GM11168 (cell line): ENCODE data around the gene RASAL1.

ENCODE experiments used
- in situ Hi-C: fragments of 300-500 bp; cut with MboI; formaldehyde crosslinking; loops from one replicate; pipeline ENCODE4 v1.12.0; 2022; ENCODE audit warnings: low sequenced_read_pairs; ENCODE audit not compliant: unreplicated experiment

Gene RASAL1

DNA sequence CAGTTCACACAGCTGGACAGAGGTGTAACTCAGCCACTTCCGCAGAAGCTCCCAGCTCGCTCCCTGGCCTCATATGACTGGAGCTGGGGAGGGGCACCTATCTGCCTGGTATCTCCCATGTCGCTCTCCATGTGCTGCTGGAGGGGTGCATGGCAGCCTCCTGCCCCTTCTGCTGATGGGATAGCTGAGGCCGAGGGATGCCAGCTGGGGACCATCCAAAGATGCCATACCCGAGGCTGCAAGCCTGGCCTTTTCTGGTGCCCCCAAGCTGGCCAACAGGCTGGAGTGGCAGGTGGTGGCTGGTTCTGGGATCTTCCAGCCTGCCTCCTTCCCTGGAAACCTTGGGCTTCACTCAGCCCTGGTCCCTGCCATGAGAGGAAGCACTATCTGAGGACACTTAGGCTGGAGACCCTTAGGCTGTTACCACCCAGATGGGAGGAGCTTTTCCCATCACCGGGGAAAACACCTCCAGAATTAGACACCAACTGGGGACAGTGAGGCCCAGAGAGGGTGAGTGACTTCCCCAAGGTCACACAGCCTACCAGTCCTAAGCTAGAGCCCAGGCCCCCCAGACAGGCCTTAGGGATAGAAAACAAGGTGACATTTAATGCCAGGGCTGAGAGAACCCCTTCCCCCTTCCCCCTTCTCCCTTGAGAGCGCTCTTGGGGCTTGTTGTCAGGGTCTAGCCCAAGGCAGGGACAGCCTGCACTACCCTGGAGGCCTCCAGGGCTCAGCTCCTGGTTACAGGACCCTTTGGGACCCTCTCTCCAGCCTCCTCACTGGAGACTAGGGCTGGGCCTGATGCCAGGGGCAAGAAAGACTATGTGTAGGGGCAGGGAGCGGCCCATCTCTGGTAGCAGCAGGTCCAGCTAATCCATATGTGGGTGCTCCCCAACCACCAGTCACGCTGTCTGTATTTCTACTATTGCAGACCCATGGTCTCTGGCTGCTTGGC, 71.9 kb downstream of the RASAL1 start:
- in situ Hi-C loops, result no loop called here

DNA sequence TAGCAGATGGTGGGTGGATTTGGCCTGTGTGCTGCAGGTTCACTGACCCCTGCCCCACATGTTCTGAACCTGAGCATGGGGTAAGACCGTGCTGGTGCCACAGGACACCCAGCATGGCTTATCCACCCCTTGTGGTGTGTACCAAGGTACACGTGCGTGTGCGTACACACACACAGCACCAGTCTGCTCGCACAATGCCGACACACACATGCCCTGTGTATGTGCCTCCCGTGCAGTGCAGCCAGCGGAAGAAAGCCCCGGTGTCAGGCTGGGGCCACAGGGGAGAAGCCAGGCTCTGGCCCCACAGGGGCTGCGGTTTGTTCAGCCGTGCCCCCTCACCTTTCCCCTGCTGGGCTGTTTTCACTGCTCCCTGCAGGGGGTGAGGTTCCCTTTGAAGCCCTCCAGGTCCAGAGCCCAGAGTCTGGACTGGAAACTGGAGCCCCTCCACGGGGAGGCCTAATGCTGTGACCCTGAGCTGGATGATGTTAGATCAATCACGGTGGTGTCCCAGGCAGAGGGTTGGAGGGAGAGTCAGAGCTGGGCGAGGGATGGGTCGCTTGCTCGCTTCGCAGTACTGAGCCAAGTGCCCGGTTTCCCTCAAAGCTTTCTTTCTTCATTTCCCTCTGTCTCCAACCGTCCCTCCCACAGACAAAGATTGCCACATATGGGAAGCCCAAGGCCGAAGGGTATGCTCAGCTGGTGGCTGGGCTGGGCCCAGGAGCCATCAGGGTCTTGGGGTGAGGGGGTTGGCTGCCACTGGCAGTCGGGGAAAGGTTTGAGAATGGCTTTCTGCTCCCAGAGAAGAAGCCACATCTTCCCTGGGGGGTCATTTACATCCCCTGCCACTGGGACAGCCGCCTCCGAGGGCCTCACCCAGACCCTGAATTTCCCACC, 72.8 kb downstream of the RASAL1 start:
- in situ Hi-C loops, result no loop called here

DNA sequence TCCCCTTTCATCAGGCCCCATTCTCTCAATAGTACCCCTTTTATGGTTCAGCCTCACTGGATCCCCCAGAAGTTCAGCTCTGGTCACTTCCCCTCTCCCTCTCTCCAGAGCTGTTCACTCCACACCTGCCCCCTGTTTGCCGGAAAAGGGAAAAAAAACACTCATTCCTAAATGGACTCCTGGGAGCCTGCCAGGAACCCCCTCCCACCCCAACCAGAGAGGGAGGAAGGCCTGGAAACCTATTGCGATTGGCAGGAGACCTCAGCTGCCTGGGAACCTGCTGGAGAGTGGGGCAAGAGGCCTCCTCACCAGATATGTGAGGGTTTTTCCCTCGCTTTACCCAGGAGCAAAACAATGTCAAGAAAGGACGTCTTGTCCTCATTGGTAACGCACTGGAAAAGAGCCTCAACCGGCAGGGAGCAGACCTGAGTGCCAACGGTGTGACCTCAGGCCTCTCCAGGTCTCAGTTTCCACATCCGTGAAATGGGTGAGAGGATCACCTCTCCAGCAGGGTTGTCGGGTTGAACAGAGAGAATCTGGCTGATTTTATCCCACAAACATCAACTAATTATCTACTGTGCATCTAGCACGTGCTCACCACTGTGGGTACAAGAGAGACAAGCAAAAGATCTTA, 74.4 kb downstream of the RASAL1 start:
- in situ Hi-C loops, result no loop called here

DNA sequence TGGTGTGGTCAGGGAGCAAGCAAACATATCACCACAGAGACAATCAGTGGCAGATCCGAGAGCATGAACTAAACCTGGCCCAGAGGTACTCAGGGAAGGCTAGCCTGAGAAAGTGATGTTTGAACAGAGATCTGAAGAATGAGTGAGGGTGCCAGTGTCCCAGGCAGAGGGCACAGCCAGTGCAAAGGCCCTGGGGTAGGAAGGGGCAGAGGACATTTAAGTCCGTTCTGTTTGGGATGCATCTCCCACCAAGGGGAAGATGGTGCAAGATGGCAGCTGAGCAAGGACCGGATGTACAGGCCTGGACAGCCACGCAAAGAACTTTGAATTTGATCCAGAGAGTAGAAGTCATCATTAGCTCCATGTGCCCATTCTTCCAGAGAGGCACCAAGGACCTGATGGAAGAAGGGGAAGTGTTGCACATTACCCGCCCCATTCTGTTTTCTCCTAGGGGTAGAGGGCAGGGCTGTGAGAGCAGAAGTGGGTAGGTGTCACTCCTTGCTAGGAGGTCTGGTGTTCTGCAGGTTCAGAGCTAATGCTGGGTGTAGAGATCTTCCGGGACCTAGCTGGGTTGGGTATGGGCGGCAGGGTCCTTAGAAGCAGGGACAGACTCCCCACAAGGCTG, 75.1 kb downstream of the RASAL1 start:
- in situ Hi-C loops, result no loop called here

DNA sequence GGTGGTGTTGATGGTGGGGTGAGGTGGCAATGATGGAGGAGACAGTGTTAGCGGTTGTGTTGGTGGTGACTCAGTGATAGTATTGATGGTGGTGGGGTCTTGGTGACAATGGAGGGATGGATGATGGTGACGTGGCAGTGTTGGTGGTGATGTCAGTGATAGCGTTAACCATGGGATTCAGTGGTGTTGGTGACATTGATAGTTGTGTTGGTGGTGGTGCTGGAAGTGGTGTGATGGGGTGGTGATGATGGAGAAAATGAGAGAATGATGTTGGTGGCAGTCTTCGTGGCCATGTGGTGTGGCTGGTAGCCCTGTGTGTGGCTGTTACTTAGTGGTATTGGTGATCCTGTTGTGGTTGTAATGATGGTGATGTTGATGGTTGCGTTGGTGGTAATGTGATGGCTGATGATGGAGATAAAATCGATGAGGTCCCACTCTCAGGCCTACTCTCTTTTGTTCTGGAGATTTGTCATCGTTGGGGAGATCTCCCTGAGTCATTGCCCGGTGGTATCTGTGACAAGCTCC, 76.4 kb downstream of the RASAL1 start:
- in situ Hi-C loops, result loop anchor here (5.0 kb wide), 1 partner anchor 38 kb away; no protein-coding TSS in a partner anchor

DNA sequence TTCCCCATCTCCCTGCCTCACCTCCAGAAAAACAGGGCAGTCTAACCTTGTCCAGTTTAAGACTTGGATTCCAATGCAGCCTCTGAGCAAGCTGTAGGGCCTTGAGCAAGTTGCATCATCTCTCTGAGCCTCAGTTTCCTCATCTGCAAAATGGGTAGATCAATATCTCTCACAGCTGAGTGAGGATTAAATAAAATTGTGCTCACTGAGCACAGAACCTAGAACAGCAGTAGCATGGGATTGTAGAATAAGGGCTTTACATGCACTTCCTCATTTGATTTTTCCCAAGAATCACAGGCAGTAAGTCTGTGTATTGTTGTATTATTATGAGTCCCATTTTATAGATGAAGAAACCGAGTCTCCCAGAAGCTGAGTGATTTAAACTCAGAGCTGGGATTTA, 77.0 kb downstream of the RASAL1 start:
- in situ Hi-C loops, result loop anchor here (5.0 kb wide), 1 partner anchor 39 kb away; no protein-coding TSS in a partner anchor

DNA sequence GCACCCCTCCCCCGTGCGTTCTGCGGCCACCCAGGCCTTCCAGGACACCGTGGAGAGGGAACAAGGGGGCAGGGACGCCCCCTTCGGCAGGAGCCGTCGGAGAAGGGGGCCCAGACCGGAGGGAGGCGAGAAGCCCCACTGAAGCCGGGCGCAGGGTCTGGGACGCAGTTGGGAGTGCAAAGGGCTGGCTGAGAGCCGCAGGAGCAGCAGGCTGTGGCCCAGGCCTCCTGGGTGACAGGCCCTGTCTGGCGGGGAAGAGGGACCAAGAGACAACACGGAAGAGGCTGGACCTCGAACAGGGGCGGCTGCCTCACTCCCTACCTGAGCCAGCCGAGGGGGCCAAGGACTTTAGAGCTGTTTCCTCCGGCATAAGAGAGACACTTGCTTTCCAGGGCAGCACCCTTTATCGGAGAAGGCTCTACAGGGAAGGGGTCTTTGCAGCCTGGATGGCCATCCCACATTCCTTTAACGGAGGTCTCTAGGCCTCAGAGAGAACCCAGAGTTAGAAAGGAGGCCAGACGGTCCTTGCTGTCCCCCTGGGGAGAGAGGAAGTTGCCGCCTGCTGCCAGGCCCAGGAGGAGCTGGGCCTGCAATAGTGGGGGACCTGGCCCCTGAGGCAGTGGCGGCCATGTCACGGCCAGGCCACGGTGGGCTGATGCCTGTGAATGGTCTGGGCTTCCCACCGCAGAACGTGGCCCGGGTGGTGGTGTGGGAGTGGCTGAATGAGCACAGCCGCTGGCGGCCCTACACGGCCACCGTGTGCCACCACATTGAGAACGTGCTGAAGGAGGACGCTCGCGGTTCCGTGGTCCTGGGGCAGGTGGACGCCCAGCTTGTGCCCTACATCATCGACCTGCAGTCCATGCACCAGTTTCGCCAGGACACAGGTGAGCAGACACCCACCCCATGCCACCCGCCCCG, 77.7 kb downstream of the RASAL1 start:
- in situ Hi-C loops, result loop anchor here (5.0 kb wide), 1 partner anchor 39 kb away; no protein-coding TSS in a partner anchor

DNA sequence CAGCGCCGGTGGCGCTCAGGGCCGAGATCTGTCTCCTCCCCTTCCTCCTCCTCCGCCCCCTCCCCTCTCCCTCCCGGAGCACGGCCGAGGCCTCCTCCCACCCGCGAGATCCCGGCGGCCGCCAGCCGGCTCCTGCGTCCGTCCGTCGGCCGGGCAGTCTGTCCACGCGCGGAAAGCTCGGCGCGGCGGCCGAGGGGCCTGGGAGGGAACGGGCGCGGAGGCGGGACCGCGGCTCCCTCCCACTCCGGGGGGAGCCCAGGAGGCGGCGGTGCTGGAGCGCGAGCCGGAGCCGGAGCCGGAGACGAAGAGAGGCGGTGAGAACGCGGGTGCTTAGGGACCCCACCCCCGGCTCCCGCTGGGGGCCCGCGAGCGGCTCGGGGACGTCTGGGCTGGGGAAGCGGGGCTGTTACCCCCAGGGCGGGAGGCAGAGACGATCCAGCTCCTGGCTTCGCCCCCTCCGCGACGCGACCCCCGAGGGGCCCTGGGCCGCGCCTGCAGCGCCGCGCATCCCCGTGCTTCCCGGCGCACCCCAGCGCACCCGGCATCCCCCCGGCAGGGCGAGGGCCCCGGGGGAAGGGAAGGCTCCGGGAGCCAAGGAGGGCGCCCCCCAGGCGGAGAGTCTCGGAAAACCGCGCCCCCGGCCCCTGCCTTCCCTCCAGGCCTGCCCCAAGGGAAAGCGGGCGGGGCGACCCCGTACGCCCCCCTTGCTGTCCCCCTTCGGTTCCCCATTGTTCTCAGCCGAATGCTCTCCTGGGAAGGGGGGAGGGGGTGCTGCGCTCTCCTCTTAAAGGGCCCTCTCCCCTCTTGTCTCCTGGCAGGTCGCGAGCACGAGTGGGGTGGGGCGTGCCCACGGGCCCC, 78.7 kb downstream of the RASAL1 start, which contains the start of gene DTX1:
TSS of gene DTX1 (plus strand) at position 100 of the 858 bp plus-strand sequence. CDS start 1,463 bp downstream, outside the sequence.
- in situ Hi-C loops, result loop anchor here (5.0 kb wide), 1 partner anchor 40 kb away; no protein-coding TSS in a partner anchor

DNA sequence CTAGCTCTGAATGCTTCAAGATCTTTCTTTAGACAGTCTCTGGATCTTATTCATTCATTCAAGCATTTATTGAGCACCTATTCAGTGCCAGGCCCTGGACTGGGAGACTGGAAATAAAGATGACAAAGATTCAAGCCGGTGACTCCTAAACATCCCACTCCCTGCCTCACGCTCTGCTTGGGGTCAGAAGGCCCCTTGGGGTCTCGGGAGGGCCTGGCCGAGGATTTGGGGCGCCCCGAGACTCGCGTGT, 79.3 kb downstream of the RASAL1 start:
- in situ Hi-C loops, result loop anchor here (5.0 kb wide), 1 partner anchor 41 kb away; no protein-coding TSS in a partner anchor

DNA sequence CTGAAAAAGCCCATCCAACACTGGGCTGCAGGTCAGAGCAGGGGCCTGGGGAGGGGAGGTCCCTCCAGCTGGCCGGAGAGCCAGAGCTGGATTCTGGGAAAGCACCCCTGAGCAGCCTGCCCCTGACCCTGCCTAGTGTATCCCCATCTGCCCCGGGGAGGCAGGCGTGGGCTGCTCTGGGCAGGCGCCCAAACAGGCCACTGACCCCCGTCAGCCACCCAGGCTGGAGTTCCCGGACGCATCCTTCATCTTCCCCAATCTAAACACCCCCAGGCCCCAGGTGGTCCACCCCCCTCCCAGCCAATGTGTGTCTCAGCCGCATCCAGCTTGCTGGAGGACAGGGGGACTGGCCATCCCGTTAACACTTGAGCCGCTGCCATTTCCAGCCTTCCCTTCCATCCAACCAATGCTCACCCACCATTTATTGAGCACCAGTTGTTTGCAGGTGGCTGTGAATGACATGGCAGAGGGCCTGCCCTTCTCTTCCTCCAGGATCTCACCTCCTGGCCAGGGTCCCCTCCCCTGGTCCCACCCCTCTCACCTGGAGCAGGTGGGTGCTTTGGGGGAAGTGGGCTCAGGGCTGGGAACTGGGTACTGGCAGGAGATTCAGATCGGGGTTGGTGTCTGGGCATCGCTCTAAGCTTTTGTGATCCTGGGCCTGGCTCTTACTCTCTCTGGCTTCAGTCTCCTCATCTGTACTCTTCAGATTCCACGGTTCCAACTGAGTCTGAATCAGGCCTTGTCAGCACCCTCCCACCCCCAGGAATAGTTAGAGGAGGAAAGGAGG, 79.8 kb downstream of the RASAL1 start:
- in situ Hi-C loops, result loop anchor here (5.0 kb wide), 1 partner anchor 42 kb away; no protein-coding TSS in a partner anchor

DNA sequence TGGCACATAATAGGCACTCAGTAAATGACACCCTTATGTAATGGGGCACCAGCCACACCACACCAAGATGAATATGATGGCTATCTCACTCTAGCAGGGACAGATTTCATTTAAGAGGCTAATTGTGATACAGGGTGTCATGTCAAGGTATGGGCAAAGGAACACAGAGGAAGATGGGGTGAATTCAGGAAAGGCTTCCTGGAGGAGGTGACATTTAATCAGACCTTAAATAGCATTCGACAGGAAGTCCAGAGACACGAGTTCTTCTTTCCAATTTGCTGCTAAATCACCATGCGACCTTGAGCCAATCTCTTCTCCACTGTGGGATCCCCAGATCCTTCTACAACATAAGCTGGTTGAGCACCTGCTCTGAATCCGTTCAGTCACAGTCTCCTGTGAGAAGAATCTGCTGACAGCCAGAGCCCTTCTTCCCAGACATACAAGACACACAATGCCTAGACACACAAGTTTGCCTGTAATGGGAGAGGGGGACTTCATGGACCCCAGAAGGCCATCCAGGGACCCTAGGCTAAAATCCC, 80.5 kb downstream of the RASAL1 start:
- in situ Hi-C loops, result loop anchor here (5.0 kb wide), 1 partner anchor 42 kb away; no protein-coding TSS in a partner anchor

DNA sequence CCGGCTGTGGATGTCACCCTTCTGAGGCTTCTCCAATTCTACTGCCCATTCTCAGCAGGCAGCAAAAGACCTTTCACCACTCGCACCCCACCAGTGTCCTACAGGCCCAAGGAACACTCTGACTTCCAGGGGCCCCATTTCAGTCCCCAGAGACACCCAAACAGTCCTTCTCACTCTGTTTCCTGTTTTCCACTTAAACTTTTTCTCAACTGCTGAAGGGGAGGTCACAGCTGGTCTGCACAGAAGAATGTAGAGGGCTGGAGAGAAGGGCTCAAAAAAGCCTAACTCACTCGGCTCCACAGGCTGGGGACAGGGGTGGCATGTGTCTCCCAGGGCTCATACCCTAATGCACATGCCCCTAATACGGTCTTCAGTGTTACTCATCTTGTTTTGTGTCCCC, 83.2 kb downstream of the RASAL1 start:
- in situ Hi-C loops, result no loop called here

DNA sequence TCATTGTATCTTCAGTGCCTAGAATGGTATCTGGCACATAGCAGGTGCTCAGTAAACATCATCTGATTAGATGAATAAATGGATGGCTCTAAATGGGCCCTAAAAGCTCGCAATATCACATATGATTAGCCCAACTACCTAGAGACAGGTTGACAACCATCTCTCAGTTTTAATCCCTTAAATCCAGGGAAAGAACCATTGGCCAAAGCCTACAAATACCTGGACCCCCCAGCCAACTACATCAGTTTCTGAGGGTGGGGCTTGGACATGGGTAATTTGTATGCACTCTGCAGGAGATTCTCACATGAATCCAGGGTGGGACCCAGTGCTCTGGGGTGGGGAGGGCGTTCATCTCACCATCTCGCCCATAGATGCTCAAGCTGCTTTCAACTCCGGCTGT, 83.8 kb downstream of the RASAL1 start:
- in situ Hi-C loops, result no loop called here

DNA sequence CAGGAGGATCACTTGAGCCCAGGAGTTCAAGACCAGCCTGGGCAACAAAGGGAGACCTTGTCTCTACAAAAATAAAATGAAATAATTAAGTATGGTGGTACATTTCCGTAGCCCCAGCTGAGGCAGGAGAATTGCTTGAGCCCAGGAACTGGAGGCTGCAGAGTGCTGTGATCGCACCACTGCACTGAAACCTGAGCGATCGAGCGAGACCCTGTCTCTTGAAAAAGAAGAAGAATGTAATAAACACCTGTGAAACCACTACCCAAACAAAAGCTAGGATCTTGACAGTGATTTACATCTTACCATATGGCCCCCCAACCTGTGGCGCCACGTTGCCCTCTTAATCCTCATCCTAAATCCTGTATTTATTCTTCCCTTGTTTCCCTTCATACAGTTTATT, 84.8 kb downstream of the RASAL1 start:
- in situ Hi-C loops, result no loop called here

DNA sequence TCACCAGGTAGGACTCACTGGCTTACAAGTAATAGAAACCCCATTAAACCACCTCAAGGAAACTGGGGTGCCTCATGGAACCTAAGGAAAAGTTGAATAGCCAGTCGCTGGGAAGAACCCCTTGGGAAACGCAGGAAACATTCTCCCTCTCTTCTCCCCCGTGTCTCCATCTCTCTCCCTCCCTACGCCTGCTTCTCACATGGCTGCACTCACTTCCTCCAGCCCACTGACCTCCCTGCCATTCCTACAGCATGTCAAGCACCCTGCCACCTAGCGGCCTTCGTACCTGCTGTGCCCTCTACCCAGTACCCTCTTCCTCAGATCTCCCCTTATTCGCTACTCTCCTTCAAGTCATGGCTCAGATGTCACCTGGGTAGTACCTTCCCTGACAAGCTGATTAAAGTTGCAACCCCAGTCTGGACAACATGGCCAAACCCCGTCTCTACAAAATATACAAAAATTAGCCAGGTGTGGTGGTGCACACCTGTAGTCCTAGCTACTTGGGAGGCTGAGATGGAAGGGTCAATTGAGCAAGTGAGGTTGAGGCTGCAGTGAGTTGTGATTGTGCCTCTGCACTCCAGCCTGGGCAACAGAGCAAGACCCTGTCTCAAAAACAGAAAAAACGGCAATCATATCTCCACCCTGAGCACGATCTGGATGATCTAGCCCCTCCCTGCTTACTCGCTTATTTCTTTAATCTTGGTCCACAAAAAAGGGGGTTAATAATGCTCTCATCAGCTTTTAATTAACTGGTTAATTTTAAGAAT, 85.4 kb downstream of the RASAL1 start:
- in situ Hi-C loops, result loop anchor here (5.0 kb wide), 1 partner anchor 107 kb away; no protein-coding TSS in a partner anchor
